ENCODE results near the gene HACL1.

The HACL1 gene

DNA sequence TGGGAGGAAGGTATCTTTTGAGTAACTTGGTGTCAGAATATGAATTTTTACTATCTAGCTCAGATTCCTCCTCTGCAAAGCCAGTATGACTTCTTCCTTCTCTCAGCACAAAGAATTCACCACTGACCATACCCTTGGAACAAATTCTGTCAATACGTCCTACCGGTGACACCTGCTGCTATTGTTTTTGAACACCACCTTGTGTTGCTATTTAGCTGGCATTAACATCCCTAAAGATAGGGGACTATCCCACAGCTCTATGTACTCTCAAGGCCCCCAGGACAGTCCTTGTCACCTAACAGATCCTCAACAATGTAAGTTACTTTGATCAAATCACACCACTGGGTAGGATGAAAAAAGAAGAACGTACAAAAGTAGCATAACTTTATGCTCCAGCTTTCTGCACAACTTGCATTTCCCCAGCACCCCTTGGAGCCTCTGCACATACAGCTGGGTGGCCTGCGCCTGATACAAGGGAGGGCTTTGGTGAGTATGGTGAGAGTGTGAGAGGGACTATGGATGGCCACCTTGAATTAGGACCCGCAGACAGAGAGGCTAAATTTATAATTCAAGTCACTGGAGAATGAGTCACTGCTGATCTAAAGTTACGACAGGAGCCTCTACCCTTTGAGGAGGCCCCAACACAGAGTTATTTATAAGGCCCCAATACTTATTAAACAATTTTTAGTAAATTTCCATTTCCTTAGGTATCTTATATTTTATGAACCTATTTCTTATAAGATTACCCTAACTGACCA is 77.5 kb downstream of the HACL1 start:
- no peaks in the 10 kb centered on the region for H3K36me3 ChIP-seq (ENCODE audit: insufficient read depth, low read length)
- H3K27me3 ChIP-seq (ENCODE audit: insufficient read depth, low read length) = no peaks in the 10 kb centered on the region

GRCh38 chr3:15522016-15522415 is 79.4 kb downstream of the HACL1 start:
- Histone ChIP-seq H3K27me3 (ENCODE audit: insufficient read depth, low read length) (no peaks in the 10 kb centered on the region), H3K36me3 (ENCODE audit: insufficient read depth, low read length) (no peaks in the 10 kb centered on the region), H3K4me3 (ENCODE audit: low read length) (no peak overlapping the region), H3K4me1 (ENCODE audit: insufficient read depth, low read length) (peaks cover 4% of the 10 kb centered on the region), H2AFZ (ENCODE audit: low read depth, low read length) (no peak overlapping the region), H3K9me3 (ENCODE audit: low read length) (no peaks in the 10 kb centered on the region)

More for the DNA sequence above, 77.5 kb downstream of the HACL1 start:
- H3K4me3 ChIP-seq (ENCODE audit: low read length) = no peak overlapping the region
- H3K9me3 ChIP-seq (ENCODE audit: low read length) = no peaks in the 10 kb centered on the region
- H3K4me1 ChIP-seq (ENCODE audit: insufficient read depth, low read length) = peaks cover 7% of the 10 kb centered on the region
- no peak overlapping the region for H2AFZ ChIP-seq (ENCODE audit: low read depth, low read length)

GRCh38 chr3:15521573-15521965 is 79.8 kb downstream of the HACL1 start, which contains the start of gene COLQ:
COLQ (minus strand) TSS chr3:15521706; CDS start chr3:15521625, 81 bp downstream.
- Histone ChIP-seq H3K36me3 (ENCODE audit: insufficient read depth, low read length) (no peaks in the 10 kb centered on the region), H3K9me3 (ENCODE audit: low read length) (no peaks in the 10 kb centered on the region), H3K4me3 (ENCODE audit: low read length) (no peak within 1 kb of the TSS), H3K4me1 (ENCODE audit: insufficient read depth, low read length) (peaks cover 4% of the 10 kb centered on the region), H2AFZ (ENCODE audit: low read depth, low read length) (no peak within 1 kb of the TSS), H3K27me3 (ENCODE audit: insufficient read depth, low read length) (no peaks in the 10 kb centered on the region)

- Histone ChIP-seq H2AFZ (ENCODE audit: low read depth, low read length) (no peak overlapping the region), H3K9me3 (ENCODE audit: low read length) (no peaks in the 10 kb centered on the region), H3K27me3 (ENCODE audit: insufficient read depth, low read length) (no peaks in the 10 kb centered on the region), H3K36me3 (ENCODE audit: insufficient read depth, low read length) (no peaks in the 10 kb centered on the region), H3K4me3 (ENCODE audit: low read length) (no peak overlapping the region), H3K4me1 (ENCODE audit: insufficient read depth, low read length) (peaks cover 4% of the 10 kb centered on the region)
Measured at GRCh38 chr3:15520804-15521572, 80.4 kb downstream of the HACL1 start.

- Histone ChIP-seq H3K27me3 (ENCODE audit: insufficient read depth, low read length) (no peaks in the 10 kb centered on the region), H3K9me3 (ENCODE audit: low read length) (no peaks in the 10 kb centered on the region), H3K4me1 (ENCODE audit: insufficient read depth, low read length) (peaks cover 4% of the 10 kb centered on the region), H3K36me3 (ENCODE audit: insufficient read depth, low read length) (no peaks in the 10 kb centered on the region), H2AFZ (ENCODE audit: low read depth, low read length) (no peak overlapping the region), H3K4me3 (ENCODE audit: low read length) (no peak overlapping the region)
Measured at GRCh38 chr3:15520185-15520584, 81.2 kb downstream of the HACL1 start.

GRCh38 chr3:15519096-15519495 is 82.3 kb downstream of the HACL1 start:
- no peak overlapping the region for H2AFZ ChIP-seq (ENCODE audit: low read depth, low read length)
- H3K9me3 ChIP-seq (ENCODE audit: low read length) = no peaks in the 10 kb centered on the region
- no peaks in the 10 kb centered on the region for H3K27me3 ChIP-seq (ENCODE audit: insufficient read depth, low read length)
- no peak overlapping the region for H3K4me3 ChIP-seq (ENCODE audit: low read length)
- H3K4me1 ChIP-seq (ENCODE audit: insufficient read depth, low read length) = peaks cover 4% of the 10 kb centered on the region
- H3K36me3 ChIP-seq (ENCODE audit: insufficient read depth, low read length) = no peaks in the 10 kb centered on the region

DNA sequence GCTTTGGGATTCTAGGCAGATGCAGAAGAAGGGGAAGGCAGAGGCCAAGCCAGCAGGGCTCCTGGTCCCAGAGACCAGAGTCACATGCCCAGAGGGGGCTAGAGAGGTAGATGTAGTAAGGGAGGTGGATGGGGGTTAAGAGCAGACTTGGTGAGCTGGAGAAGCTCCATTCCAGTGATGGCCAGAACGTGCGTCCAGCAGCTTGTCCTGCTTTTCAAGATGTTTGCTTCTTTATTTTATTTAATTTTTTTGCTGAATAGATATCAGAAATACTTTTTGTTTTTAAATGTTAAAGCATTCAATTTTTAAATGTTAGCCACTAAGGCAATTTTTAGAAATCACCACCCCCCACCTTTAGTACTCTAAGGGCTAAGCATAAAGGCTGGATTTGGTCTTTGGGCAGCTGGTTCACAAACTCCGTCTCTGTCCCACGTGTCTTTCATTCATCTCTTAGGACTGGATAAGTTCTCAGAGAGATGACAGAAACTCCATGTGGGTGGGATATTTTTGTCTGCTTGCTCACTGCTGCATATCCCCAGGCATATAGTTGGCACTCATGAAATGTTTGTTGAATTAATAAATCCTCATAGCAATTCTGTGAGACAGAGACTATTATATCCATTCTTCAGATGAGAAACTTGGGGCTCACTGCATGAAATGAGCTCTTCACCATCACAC is 86.6 kb downstream of the HACL1 start:
- Histone ChIP-seq H3K9me3 (ENCODE audit: low read length) (no peaks in the 10 kb centered on the region), H3K27me3 (ENCODE audit: insufficient read depth, low read length) (no peaks in the 10 kb centered on the region), H3K4me1 (ENCODE audit: insufficient read depth, low read length) (no peaks in the 10 kb centered on the region), H3K4me3 (ENCODE audit: low read length) (no peak overlapping the region), H3K36me3 (ENCODE audit: insufficient read depth, low read length) (no peaks in the 10 kb centered on the region), H2AFZ (ENCODE audit: low read depth, low read length) (no peak overlapping the region)

- no peaks in the 10 kb centered on the region for H3K27me3 ChIP-seq (ENCODE audit: insufficient read depth, low read length)
- H3K9me3 ChIP-seq (ENCODE audit: low read length) = no peaks in the 10 kb centered on the region
- no peaks in the 10 kb centered on the region for H3K36me3 ChIP-seq (ENCODE audit: insufficient read depth, low read length)
- no peak overlapping the region for H2AFZ ChIP-seq (ENCODE audit: low read depth, low read length)
- H3K4me1 ChIP-seq (ENCODE audit: insufficient read depth, low read length) = no peaks in the 10 kb centered on the region
- H3K4me3 ChIP-seq (ENCODE audit: low read length) = no peak overlapping the region
Measured at GRCh38 chr3:15513810-15514662, 87.3 kb downstream of the HACL1 start.

DNA sequence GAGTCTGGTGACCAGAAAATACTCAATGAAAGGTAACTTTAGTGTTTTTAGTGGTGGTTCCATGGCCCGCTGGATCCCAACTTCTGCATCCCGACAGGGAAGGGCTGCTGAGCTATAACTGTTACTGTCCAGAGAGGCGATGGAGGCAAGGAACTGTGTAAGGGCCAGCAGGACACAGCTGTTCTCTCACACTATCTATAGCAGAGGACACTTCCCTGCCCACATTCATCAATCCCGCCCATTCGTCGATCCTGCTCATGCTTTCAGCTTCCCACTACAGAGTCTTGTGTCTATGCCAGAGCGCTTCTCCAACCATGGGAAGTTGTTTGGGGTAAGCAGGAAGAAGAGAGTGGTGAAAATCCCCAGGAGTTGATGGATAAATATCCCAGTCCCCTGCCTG is 88.3 kb downstream of the HACL1 start:
- H3K36me3 ChIP-seq (ENCODE audit: insufficient read depth, low read length) = no peaks in the 10 kb centered on the region
- no peak overlapping the region for H2AFZ ChIP-seq (ENCODE audit: low read depth, low read length)
- H3K27me3 ChIP-seq (ENCODE audit: insufficient read depth, low read length) = no peaks in the 10 kb centered on the region
- no peak overlapping the region for H3K4me3 ChIP-seq (ENCODE audit: low read length)
- H3K4me1 ChIP-seq (ENCODE audit: insufficient read depth, low read length) = no peaks in the 10 kb centered on the region
- no peaks in the 10 kb centered on the region for H3K9me3 ChIP-seq (ENCODE audit: low read length)

DNA sequence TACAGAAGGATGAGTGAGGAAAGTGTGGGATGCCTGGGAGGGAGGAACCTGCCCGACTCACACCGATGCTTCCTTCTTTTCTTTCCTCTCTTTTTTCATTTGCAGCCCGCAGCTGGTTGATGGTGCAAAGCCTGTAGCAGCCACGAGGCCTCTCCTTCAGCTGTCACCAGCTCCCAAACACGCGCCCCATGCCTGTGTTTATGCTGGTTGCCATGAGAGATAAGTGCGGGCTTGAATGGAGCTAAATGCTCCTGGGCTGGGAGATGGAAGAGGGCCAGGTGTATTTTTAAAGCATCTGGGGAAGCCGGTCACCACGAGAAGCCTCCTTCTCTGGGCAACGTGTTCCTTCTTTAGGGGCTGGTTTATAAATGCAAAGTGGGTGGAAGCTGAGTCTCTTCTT is 89.2 kb downstream of the HACL1 start:
- Histone ChIP-seq H3K36me3 (ENCODE audit: insufficient read depth, low read length) (no peaks in the 10 kb centered on the region), H3K27me3 (ENCODE audit: insufficient read depth, low read length) (no peaks in the 10 kb centered on the region), H3K4me1 (ENCODE audit: insufficient read depth, low read length) (no peaks in the 10 kb centered on the region), H2AFZ (ENCODE audit: low read depth, low read length) (no peak overlapping the region), H3K4me3 (ENCODE audit: low read length) (no peak overlapping the region), H3K9me3 (ENCODE audit: low read length) (no peaks in the 10 kb centered on the region)

- Histone ChIP-seq H3K4me1 (ENCODE audit: insufficient read depth, low read length) (no peaks in the 10 kb centered on the region), H3K4me3 (ENCODE audit: low read length) (no peak overlapping the region), H3K9me3 (ENCODE audit: low read length) (no peaks in the 10 kb centered on the region), H3K27me3 (ENCODE audit: insufficient read depth, low read length) (no peaks in the 10 kb centered on the region), H2AFZ (ENCODE audit: low read depth, low read length) (no peak overlapping the region), H3K36me3 (ENCODE audit: insufficient read depth, low read length) (no peaks in the 10 kb centered on the region)
Measured at GRCh38 chr3:15511156-15511555, 90.2 kb downstream of the HACL1 start.

Measured in neuron (in vitro differentiated cells).